HCT116 (cell line): ENCODE measurements around the gene DUSP28.

Source experiments
- CEBPB ChIP-seq: IDR thresholded peaks from 2 replicates; pipeline ENCODE4 v1.6.1; 2012; ENCODE audit warnings: low read depth
- CTCF ChIP-seq, 3 experiments: fragments of 200-600 bp in 1 of 3; sonication (generic) in 1 of 3; IDR thresholded peaks in 2 of 3; conservative IDR thresholded peaks in 1 of 3; 2 replicates each; pipeline ENCODE4 v1.5.1; 2012 to 2017; ENCODE audit warnings: low read depth in 2 of 3, low read length in 2 of 3, antibody characterized with exemption in 1 of 3, borderline replicate concordance in 1 of 3, control low read depth in 1 of 3, mild to moderate bottlenecking in 1 of 3, mixed read lengths in 1 of 3, mixed run types in 1 of 3, moderate library complexity in 1 of 3; ENCODE audit not compliant: insufficient read depth in 1 of 3
- EGR1 ChIP-seq: IDR thresholded peaks from 2 replicates; pipeline ENCODE4 v1.6.1; 2012; ENCODE audit warnings: low read depth
- EZH2 ChIP-seq: fragments of 200-600 bp; sonication (generic); IDR thresholded peaks from 2 replicates; pipeline ENCODE4 v1.6.1; 2017; ENCODE audit warnings: antibody characterized with exemption, mixed run types
- EZH2phosphoT487 ChIP-seq: fragments of 200-600 bp; IDR thresholded peaks from 2 replicates; pipeline ENCODE4 v1.6.1; 2018; ENCODE audit warnings: antibody characterized with exemption, borderline replicate concordance
- POLR2A ChIP-seq: IDR thresholded peaks from 2 replicates; pipeline ENCODE4 v1.7.0; 2011; ENCODE audit warnings: borderline replicate concordance; ENCODE audit not compliant: insufficient read depth, insufficient read length; ENCODE audit errors: extremely low read depth
- RAD21 ChIP-seq: IDR thresholded peaks from 2 replicates; pipeline ENCODE4 v1.6.1; 2012; ENCODE audit warnings: low read depth, mild to moderate bottlenecking
- SRF ChIP-seq: IDR thresholded peaks from 2 replicates; pipeline ENCODE4 v1.6.1; 2012; ENCODE audit warnings: low read depth
- ZBTB33 ChIP-seq: IDR thresholded peaks from 2 replicates; pipeline ENCODE4 v1.6.1; 2011; ENCODE audit warnings: mild to moderate bottlenecking, low read length, moderate library complexity; ENCODE audit not compliant: insufficient replicate concordance; ENCODE audit errors: extremely low read depth
- ZNF274 ChIP-seq: fragments of 200-500 bp; sonication (Bioruptor generic); IDR thresholded peaks from 2 replicates; pipeline ENCODE4 v1.6.1; 2014; ENCODE audit warnings: mild to moderate bottlenecking, low read depth, low read length, inconsistent platforms

GRCh38 chr2:240588669-240589068 is 28.5 kb downstream of the DUSP28 start:
- TF ChIP-seq EZH2phosphoT487 (no peak), CTCF (IDR thresholded peaks at IDR 0.05 in 2 of 3, conservative IDR thresholded peaks at IDR 0.05 in 1 of 3; ENCODE audit: borderline replicate concordance in 1 of 3, insufficient read depth in 1 of 3, low read depth in 2 of 3, low read length in 2 of 3) (no peak), SRF (no peak), EZH2 (no peak), ZBTB33 (no peak), RAD21 (no peak), POLR2A (no peak), ZNF274 (no peak), EGR1 (no peak), CEBPB (no peak)
